ENCODE data around the gene RAD21L1.
A peak's percentile ranks its signal among the peaks of the same experiment; 100 is the strongest.
"Not testable (repeated sequence)": the region's sequence is repeated elsewhere in the genome, so short reads cannot be mapped to it uniquely, and the experiment has no call there.

The RAD21L1 gene

GRCh38 chr20:1216527-1217427 is 9.1 kb upstream of the RAD21L1 start:
- DNase-seq; H3K4me3 ChIP-seq (ENCODE audit: low read depth, low read length); H4K91ac ChIP-seq (ENCODE audit: low read depth, low read length); H3K4me2 ChIP-seq (ENCODE audit: low read length); H3K9ac ChIP-seq (ENCODE audit: low read length); H3K23ac ChIP-seq (ENCODE audit: low read length); H3K79me1 ChIP-seq (ENCODE audit: low read length); H3K4ac ChIP-seq (ENCODE audit: low read depth, low read length); H2BK5ac ChIP-seq (ENCODE audit: low read depth, low read length, poor library complexity); H3K27ac ChIP-seq (ENCODE audit: low read depth, low read length); H2BK12ac ChIP-seq (ENCODE audit: low read length); H2AK5ac ChIP-seq (ENCODE audit: low read length); H3K14ac ChIP-seq (ENCODE audit: low read length); H3K4me1 ChIP-seq (ENCODE audit: control insufficient read depth in 1 of 2, insufficient read depth in 2 of 2, low read length in 2 of 2); H3K36me3 ChIP-seq (ENCODE audit: control insufficient read depth in 1 of 2, insufficient read depth in 2 of 2, low read length in 2 of 2); H2AFZ ChIP-seq (ENCODE audit: insufficient read depth, low read length, poor library complexity); H2BK120ac ChIP-seq (ENCODE audit: insufficient read depth, low read length, poor library complexity); H4K12ac ChIP-seq (ENCODE audit: low read depth, low read length); H3K18ac ChIP-seq (ENCODE audit: low read length); H3K9me3 ChIP-seq (ENCODE audit: insufficient read depth, low read depth, low read length); H4K8ac ChIP-seq (ENCODE audit: low read depth, low read length); H3K27me3 ChIP-seq (ENCODE audit: insufficient read depth, low read length); H3K79me2 ChIP-seq (ENCODE audit: control insufficient read depth, insufficient read depth, low read length, poor library complexity): not testable (repeated sequence)
- WGBS (ENCODE audit: extremely low coverage, insufficient coverage, insufficient read length) = no CpG with 5 or more reads among the region's 19 CpGs

- not testable (repeated sequence) for H2BK120ac ChIP-seq (ENCODE audit: insufficient read depth, low read length, poor library complexity); H2BK12ac ChIP-seq (ENCODE audit: low read length); H3K4me1 ChIP-seq (ENCODE audit: control insufficient read depth in 1 of 2, insufficient read depth in 2 of 2, low read length in 2 of 2); H3K4ac ChIP-seq (ENCODE audit: low read depth, low read length); H3K14ac ChIP-seq (ENCODE audit: low read length); H4K91ac ChIP-seq (ENCODE audit: low read depth, low read length); H3K79me1 ChIP-seq (ENCODE audit: low read length); H4K8ac ChIP-seq (ENCODE audit: low read depth, low read length); H2AK5ac ChIP-seq (ENCODE audit: low read length); H3K23ac ChIP-seq (ENCODE audit: low read length); H4K12ac ChIP-seq (ENCODE audit: low read depth, low read length); H3K4me3 ChIP-seq (ENCODE audit: low read depth, low read length); H3K27me3 ChIP-seq (ENCODE audit: insufficient read depth, low read length); H3K79me2 ChIP-seq (ENCODE audit: control insufficient read depth, insufficient read depth, low read length, poor library complexity); H3K9me3 ChIP-seq (ENCODE audit: insufficient read depth, low read depth, low read length); DNase-seq; H3K36me3 ChIP-seq (ENCODE audit: control insufficient read depth in 1 of 2, insufficient read depth in 2 of 2, low read length in 2 of 2); H3K27ac ChIP-seq (ENCODE audit: low read depth, low read length); H3K4me2 ChIP-seq (ENCODE audit: low read length); H3K9ac ChIP-seq (ENCODE audit: low read length); H3K18ac ChIP-seq (ENCODE audit: low read length); H2BK5ac ChIP-seq (ENCODE audit: low read depth, low read length, poor library complexity); H2AFZ ChIP-seq (ENCODE audit: insufficient read depth, low read length, poor library complexity)
- no CpG with 5 or more reads among the region's 4 CpGs for WGBS (ENCODE audit: extremely low coverage, insufficient coverage, insufficient read length)
Observed at GRCh38 chr20:1222750-1223149, 3.1 kb upstream of the RAD21L1 start.

- H3K27ac ChIP-seq (ENCODE audit: low read depth, low read length) = no peak overlapping the region
- H3K4me1 ChIP-seq (ENCODE audit: control insufficient read depth in 1 of 2, insufficient read depth in 2 of 2, low read length in 2 of 2) = peaks cover 0 to 4% of the 10 kb centered on the region in 2 experiments
- H2AK5ac ChIP-seq (ENCODE audit: low read length) = no peak overlapping the region
- no peak overlapping the region for H3K23ac ChIP-seq (ENCODE audit: low read length)
- no peak overlapping the region for H3K4me2 ChIP-seq (ENCODE audit: low read length)
- no peak overlapping the region for H4K8ac ChIP-seq (ENCODE audit: low read depth, low read length)
- H2BK12ac ChIP-seq (ENCODE audit: low read length) = no peak overlapping the region
- no peak overlapping the region for H4K91ac ChIP-seq (ENCODE audit: low read depth, low read length)
- no peak overlapping the region for H3K4me3 ChIP-seq (ENCODE audit: low read depth, low read length)
- no CpG with 5 or more reads among the region's 20 CpGs for WGBS (ENCODE audit: extremely low coverage, insufficient coverage, insufficient read length)
- H3K9me3 ChIP-seq (ENCODE audit: insufficient read depth, low read depth, low read length) = peaks cover 2% of the 10 kb centered on the region
- H3K79me1 ChIP-seq (ENCODE audit: low read length) = peaks cover 6% of the 10 kb centered on the region
- no peak overlapping the region for H2BK5ac ChIP-seq (ENCODE audit: low read depth, low read length, poor library complexity)
- H3K18ac ChIP-seq (ENCODE audit: low read length) = no peak overlapping the region
- no peak overlapping the region for H4K12ac ChIP-seq (ENCODE audit: low read depth, low read length)
- H3K27me3 ChIP-seq (ENCODE audit: insufficient read depth, low read length) = no peaks in the 10 kb centered on the region
- H3K36me3 ChIP-seq (ENCODE audit: control insufficient read depth in 1 of 2, insufficient read depth in 2 of 2, low read length in 2 of 2) = no peaks in the 10 kb centered on the region
- no peak for DNase-seq
- H2AFZ ChIP-seq (ENCODE audit: insufficient read depth, low read length, poor library complexity) = no peak overlapping the region
- H2BK120ac ChIP-seq (ENCODE audit: insufficient read depth, low read length, poor library complexity) = no peak overlapping the region
- peaks cover 2% of the 10 kb centered on the region for H3K79me2 ChIP-seq (ENCODE audit: control insufficient read depth, insufficient read depth, low read length, poor library complexity)
- H3K14ac ChIP-seq (ENCODE audit: low read length) = no peak overlapping the region
- H3K9ac ChIP-seq (ENCODE audit: low read length) = no peak overlapping the region
- H3K4ac ChIP-seq (ENCODE audit: low read depth, low read length) = no peak overlapping the region
Observed at GRCh38 chr20:1224205-1224890, 1.5 kb upstream of the RAD21L1 start.

- Histone ChIP-seq H3K27ac (ENCODE audit: low read depth, low read length) (no peak overlapping the region), H2BK5ac (ENCODE audit: low read depth, low read length, poor library complexity) (no peak overlapping the region), H3K4me2 (ENCODE audit: low read length) (peak overlapping the region; percentile 80), H3K36me3 (ENCODE audit: control insufficient read depth in 1 of 2, insufficient read depth in 2 of 2, low read length in 2 of 2) (no peaks in the 10 kb centered on the region), H2BK12ac (ENCODE audit: low read length) (no peak overlapping the region), H3K4me3 (ENCODE audit: low read depth, low read length) (peak overlapping the region; percentile 73), H3K9ac (ENCODE audit: low read length) (no peak overlapping the region), H2AK5ac (ENCODE audit: low read length) (no peak overlapping the region), H3K79me1 (ENCODE audit: low read length) (peaks cover 6% of the 10 kb centered on the region), H3K4me1 (ENCODE audit: control insufficient read depth in 1 of 2, insufficient read depth in 2 of 2, low read length in 2 of 2) (peaks cover 0 to 4% of the 10 kb centered on the region in 2 experiments), H3K79me2 (ENCODE audit: control insufficient read depth, insufficient read depth, low read length, poor library complexity) (peaks cover 2% of the 10 kb centered on the region), H3K14ac (ENCODE audit: low read length) (no peak overlapping the region), H4K12ac (ENCODE audit: low read depth, low read length) (no peak overlapping the region), H3K27me3 (ENCODE audit: insufficient read depth, low read length) (no peaks in the 10 kb centered on the region), H2BK120ac (ENCODE audit: insufficient read depth, low read length, poor library complexity) (no peak overlapping the region), H3K18ac (ENCODE audit: low read length) (no peak overlapping the region), H4K91ac (ENCODE audit: low read depth, low read length) (no peak overlapping the region), H4K8ac (ENCODE audit: low read depth, low read length) (peak overlapping the region; percentile 5), H3K23ac (ENCODE audit: low read length) (no peak overlapping the region), H3K4ac (ENCODE audit: low read depth, low read length) (no peak overlapping the region), H2AFZ (ENCODE audit: insufficient read depth, low read length, poor library complexity) (peak overlapping the region; percentile 1), H3K9me3 (ENCODE audit: insufficient read depth, low read depth, low read length) (peaks cover 2% of the 10 kb centered on the region)
- DNase-seq = peak in 1 of 2 donors; percentile 44
- no CpG with 5 or more reads among the region's 30 CpGs for WGBS (ENCODE audit: extremely low coverage, insufficient coverage, insufficient read length)
Observed at GRCh38 chr20:1225263-1225782, 521 bp upstream of the RAD21L1 start.

Data from trophoblast cell (in vitro differentiated cells and primary cell).